Ramos (cell line): ENCODE data around the gene TEX22.

ENCODE experiments used
- in situ Hi-C: fragments of 300-500 bp; cut with MboI; formaldehyde crosslinking; loops from one replicate; pipeline ENCODE4 v1.14.3; 2022; ENCODE audit warnings: low sequenced_read_pairs; ENCODE audit not compliant: unreplicated experiment

Gene TEX22

GRCh38 chr14:105432657-105433056 lies 34.3 kb downstream of the TEX22 start:
- in situ Hi-C loops: no loop called here

- in situ Hi-C loops: no loop called here
These were observed 34.8 kb downstream of the TEX22 start for GRCh38 chr14:105433161-105433605.

GRCh38 chr14:105436402-105436801 lies 38.1 kb downstream of the TEX22 start:
- in situ Hi-C loops: no loop called here

GRCh38 chr14:105436891-105437722 lies 38.8 kb downstream of the TEX22 start:
- in situ Hi-C loops: no loop called here

- in situ Hi-C loops: no loop called here
These were observed 39.6 kb downstream of the TEX22 start for GRCh38 chr14:105437723-105438500.

- in situ Hi-C loops: no loop called here
These were observed 40.8 kb downstream of the TEX22 start for GRCh38 chr14:105439179-105439578.

- in situ Hi-C loops: no loop called here
These were observed 41.6 kb downstream of the TEX22 start for GRCh38 chr14:105439710-105440553.

- in situ Hi-C loops: no loop called here
These were observed 42.2 kb downstream of the TEX22 start for GRCh38 chr14:105440554-105440900.

GRCh38 chr14:105440992-105441391 lies 42.7 kb downstream of the TEX22 start:
- in situ Hi-C loops: no loop called here

- in situ Hi-C loops: no loop called here
These were observed 43.8 kb downstream of the TEX22 start for GRCh38 chr14:105442125-105442524.

- in situ Hi-C loops: no loop called here
These were observed 44.5 kb downstream of the TEX22 start for GRCh38 chr14:105442834-105443233.

- in situ Hi-C loops: no loop called here
These were observed 46.5 kb downstream of the TEX22 start for GRCh38 chr14:105444859-105445258.

- in situ Hi-C loops: no loop called here
These were observed 47.0 kb downstream of the TEX22 start for GRCh38 chr14:105445290-105445689.

- in situ Hi-C loops: no loop called here
These were observed 47.8 kb downstream of the TEX22 start for GRCh38 chr14:105445901-105446845.

- in situ Hi-C loops: no loop called here
These were observed 48.6 kb downstream of the TEX22 start for GRCh38 chr14:105446971-105447370.

GRCh38 chr14:105447651-105448640 lies 49.6 kb downstream of the TEX22 start:
- in situ Hi-C loops: no loop called here

- in situ Hi-C loops: no loop called here
These were observed 50.4 kb downstream of the TEX22 start for GRCh38 chr14:105448706-105449111.
